Chondrocyte (in vitro differentiated cells): ENCODE results near the gene SUN5. TPM values are rescaled to one million over a fixed set of nuclear protein-coding genes. Genes with fewer than 3 reads are reported as not detected.
A peak's percentile ranks its signal among the peaks of the same experiment; 100 is the strongest.

ENCODE experiments used
- DNase-seq: peaks from one replicate; pipeline ENCODE4 v3.0.0; 2021; ENCODE audit warnings: mixed read lengths, low spot score
- H3K27ac Mint-ChIP-seq: one replicate; pipeline ENCODE4 v1.8.0; 2021; ENCODE audit warnings: mild to moderate bottlenecking, moderate library complexity, mixed read lengths; ENCODE audit not compliant: unreplicated experiment
- H3K27me3 Mint-ChIP-seq: 2 replicates; pipeline ENCODE4 v1.8.0; 2021; ENCODE audit warnings: low read depth, mixed read lengths
- H3K36me3 Mint-ChIP-seq: 2 replicates; pipeline ENCODE4 v1.8.0; 2021; ENCODE audit warnings: low read depth, mixed read lengths
- H3K4me1 Mint-ChIP-seq: 2 replicates; pipeline ENCODE4 v1.8.0; 2021; ENCODE audit warnings: low read depth, mild to moderate bottlenecking, mixed read lengths
- H3K4me3 Mint-ChIP-seq: one replicate; pipeline ENCODE4 v1.8.0; 2021; ENCODE audit warnings: mild to moderate bottlenecking, moderate library complexity, mixed read lengths; ENCODE audit not compliant: unreplicated experiment
- H3K9me3 Mint-ChIP-seq: 2 replicates; pipeline ENCODE4 v1.8.0; 2021; ENCODE audit warnings: low read depth, mixed read lengths
- total RNA-seq: library from RNA; stranded (reverse); gene quantifications from 3 replicates; pipeline ENCODE4 v1.2.1, GENCODE V29; 2021
- TF ChIP-seq, protein P1 (sequence below): fragments of 200-600 bp; sonication (generic); IDR thresholded peaks from 2 replicates; pipeline ENCODE4 v1.5.0; 2021; ENCODE audit warnings: antibody characterized with exemption, mild to moderate bottlenecking, moderate library complexity

SUN5 gene
- total RNA-seq, 1 donor from 2014 or later: not detected

DNA sequence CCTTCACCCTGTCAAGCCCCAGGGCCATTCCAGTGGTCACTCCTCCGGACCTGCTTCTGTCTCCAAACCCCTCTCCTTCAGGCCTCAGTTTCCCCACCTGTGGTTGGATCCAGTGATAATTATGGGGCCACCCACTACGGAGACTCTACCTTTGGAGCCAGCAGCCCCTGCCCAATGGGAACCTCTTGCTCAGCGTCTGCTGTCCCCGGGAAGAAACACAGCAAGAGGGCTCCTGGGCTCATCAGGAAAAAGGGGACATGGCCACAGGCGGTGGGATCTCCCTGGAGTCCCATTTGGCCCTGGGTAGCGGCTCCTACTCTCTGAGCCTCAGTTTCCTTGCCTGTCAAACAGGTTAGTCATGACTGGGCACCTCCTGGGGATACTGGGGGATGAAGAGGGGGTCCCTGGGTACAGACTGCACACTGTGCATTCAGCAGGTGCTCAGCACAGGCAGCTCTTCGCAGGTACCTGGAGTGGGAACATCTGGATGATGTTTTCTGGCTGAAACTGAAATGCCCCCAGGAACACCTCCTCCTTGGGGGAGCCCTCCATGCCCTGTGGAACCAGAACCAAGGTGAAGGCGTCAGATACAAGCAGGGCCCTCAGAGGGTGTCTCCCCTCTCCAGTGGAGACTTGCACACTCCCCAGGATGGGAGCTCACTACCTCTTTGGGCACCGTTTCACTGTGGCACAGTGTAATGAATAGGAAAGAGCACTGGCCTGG is 19.4 kb downstream of the SUN5 start:
- peak; percentile 52 for DNase-seq
- Mint-ChIP-seq H3K27ac (no peak overlapping the region), H3K9me3 (no peaks in the 10 kb centered on the region), H3K27me3 (peaks cover 18% of the 10 kb centered on the region), H3K36me3 (no peaks in the 10 kb centered on the region), H3K4me3 (no peak overlapping the region), H3K4me1 (no peaks in the 10 kb centered on the region)
- TF ChIP-seq, protein P1, sequence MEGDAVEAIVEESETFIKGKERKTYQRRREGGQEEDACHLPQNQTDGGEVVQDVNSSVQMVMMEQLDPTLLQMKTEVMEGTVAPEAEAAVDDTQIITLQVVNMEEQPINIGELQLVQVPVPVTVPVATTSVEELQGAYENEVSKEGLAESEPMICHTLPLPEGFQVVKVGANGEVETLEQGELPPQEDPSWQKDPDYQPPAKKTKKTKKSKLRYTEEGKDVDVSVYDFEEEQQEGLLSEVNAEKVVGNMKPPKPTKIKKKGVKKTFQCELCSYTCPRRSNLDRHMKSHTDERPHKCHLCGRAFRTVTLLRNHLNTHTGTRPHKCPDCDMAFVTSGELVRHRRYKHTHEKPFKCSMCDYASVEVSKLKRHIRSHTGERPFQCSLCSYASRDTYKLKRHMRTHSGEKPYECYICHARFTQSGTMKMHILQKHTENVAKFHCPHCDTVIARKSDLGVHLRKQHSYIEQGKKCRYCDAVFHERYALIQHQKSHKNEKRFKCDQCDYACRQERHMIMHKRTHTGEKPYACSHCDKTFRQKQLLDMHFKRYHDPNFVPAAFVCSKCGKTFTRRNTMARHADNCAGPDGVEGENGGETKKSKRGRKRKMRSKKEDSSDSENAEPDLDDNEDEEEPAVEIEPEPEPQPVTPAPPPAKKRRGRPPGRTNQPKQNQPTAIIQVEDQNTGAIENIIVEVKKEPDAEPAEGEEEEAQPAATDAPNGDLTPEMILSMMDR: no peak

DNA sequence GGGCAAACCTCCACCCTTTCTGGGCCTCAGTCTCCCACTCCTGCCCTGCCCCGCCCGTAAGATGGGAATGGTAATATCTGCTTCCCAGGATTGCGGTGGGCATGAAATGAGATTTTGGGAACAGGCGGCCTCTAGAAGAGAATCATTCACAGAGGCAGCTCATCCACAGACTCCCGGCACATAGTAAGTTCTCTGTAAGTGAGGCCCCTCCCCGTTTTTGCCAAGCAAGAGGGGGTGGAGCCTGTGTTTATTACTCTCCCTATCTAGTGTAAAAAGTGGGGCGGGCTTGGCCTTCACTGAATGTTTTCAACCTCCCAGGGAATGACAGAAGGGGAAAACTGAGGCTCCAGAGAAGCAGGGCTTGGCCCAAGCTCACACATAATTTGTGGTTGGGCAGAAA is 20.0 kb downstream of the SUN5 start:
- DNase-seq: peak; percentile 22
- no peak overlapping the region for H3K27ac Mint-ChIP-seq
- H3K9me3 Mint-ChIP-seq: no peaks in the 10 kb centered on the region
- TF ChIP-seq, protein P1: no peak
- H3K27me3 Mint-ChIP-seq: peaks cover 22% of the 10 kb centered on the region
- no peaks in the 10 kb centered on the region for H3K36me3 Mint-ChIP-seq
- H3K4me1 Mint-ChIP-seq: no peaks in the 10 kb centered on the region
- H3K4me3 Mint-ChIP-seq: no peak overlapping the region

DNA sequence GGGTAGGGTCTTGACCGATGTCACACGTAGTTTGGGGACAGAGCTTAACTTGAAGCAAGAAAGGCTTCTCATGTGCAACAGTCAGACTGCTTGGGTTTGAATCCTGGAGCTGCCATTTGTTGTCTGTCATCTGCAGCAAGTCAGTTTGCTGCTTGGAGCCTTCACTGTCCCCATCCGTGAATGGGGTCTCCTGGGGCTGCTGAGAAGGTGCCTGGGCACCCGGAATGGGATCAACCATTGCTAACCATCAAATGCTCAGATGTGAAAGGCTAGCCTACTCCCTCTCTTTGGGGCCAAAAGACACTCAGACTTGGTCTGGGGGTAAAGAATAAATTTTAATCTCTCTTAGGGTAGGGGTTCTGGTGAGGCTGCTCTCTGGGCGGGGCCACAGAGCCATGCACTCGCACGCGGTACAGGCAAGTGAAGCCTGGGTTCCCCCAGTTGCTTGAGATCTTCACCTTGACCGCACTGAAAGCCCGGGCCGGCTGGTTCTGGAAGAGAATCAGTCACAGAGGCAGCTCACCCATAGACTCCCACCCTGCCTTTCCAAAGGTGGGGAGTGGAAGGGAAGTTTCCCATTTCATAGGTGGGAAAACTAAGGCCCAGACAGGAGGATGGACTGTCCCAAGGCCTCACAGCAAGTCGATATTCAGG is 20.6 kb downstream of the SUN5 start:
- TF ChIP-seq, protein P1: no peak
- no peaks in the 10 kb centered on the region for H3K36me3 Mint-ChIP-seq
- H3K4me3 Mint-ChIP-seq: no peak overlapping the region
- H3K27ac Mint-ChIP-seq: no peak overlapping the region
- no peaks in the 10 kb centered on the region for H3K4me1 Mint-ChIP-seq
- H3K27me3 Mint-ChIP-seq: peaks cover 23% of the 10 kb centered on the region
- DNase-seq: peak; percentile 68
- no peaks in the 10 kb centered on the region for H3K9me3 Mint-ChIP-seq

DNA sequence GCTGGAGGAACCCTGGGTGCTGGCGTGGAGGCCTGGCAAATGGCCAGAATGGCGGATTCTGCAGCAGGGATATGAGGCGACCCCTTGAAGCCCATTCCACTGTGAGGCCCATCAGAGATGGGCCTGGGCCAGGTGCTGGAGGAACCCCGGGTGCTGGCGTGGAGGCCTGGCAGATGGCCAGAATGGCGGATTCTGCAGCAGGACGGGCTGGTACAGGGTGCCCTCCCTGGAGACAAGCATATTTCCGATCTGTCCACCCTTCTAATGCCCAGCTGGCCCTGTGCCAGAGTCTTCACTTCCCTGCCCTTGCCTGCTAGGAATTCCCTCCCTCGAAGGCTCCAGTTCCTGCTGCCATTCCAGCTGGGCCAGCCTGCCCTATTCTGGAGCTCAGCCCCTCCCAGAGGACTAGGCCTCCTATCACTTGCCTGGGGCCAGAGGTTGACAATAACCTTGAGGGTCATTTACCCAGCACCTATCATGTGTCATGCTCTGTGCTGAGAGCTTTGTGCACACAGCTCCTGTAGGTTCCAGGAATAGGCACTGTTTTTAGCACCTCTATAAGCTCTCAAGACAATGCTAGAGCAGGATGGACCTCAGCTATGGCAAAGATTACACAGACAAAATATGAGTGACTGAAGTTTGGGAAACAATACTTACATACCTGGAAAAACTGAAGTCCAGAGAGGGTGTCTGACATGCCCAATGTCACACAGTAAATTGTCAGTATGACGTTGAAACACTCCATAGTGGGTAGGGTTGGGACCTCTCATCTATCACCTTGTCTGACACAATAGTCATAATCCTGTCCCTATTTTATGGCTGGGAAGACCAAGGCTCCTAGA is 21.4 kb downstream of the SUN5 start:
- peak; percentile 75 for DNase-seq
- no peak overlapping the region for H3K27ac Mint-ChIP-seq
- H3K36me3 Mint-ChIP-seq: no peaks in the 10 kb centered on the region
- H3K9me3 Mint-ChIP-seq: no peaks in the 10 kb centered on the region
- TF ChIP-seq, protein P1: no peak
- no peak overlapping the region for H3K4me3 Mint-ChIP-seq
- peaks cover 26% of the 10 kb centered on the region for H3K27me3 Mint-ChIP-seq
- no peaks in the 10 kb centered on the region for H3K4me1 Mint-ChIP-seq

DNA sequence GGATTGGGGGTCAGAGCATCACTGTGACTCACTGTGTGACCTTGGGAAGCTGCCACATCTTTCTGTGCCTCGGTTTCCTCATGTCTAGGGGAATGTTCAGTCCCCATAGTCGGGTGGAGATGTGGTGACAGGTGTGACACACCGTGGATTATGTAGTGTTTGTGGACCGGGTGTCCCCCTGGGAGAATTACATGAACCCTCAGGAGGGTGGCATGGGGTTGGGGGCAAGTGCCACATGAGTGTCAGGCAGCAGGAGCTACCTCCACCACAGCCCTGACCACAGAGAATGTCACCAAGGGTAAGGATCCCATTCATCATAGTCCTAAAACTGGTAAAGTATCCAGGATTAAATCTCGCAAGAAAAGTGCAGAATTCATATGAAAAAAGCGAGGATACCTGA is 23.2 kb downstream of the SUN5 start:
- H3K4me1 Mint-ChIP-seq: no peaks in the 10 kb centered on the region
- DNase-seq: peak; percentile 22
- no peaks in the 10 kb centered on the region for H3K36me3 Mint-ChIP-seq
- TF ChIP-seq, protein P1: no peak
- peaks cover 21% of the 10 kb centered on the region for H3K27me3 Mint-ChIP-seq
- no peak overlapping the region for H3K4me3 Mint-ChIP-seq
- peaks cover 6% of the 10 kb centered on the region for H3K9me3 Mint-ChIP-seq
- H3K27ac Mint-ChIP-seq: no peak overlapping the region
